HG03095 (cell line): ENCODE results near the gene ACTL7A.
"Not testable (repeated sequence)": the region's sequence is repeated elsewhere in the genome, so short reads cannot be mapped to it uniquely, and the experiment has no call there.

Experiments
- ATAC-seq: cut with Tn5 transposase; IDR thresholded peaks from one replicate; pipeline ENCODE4 v1.9.1; 2021; ENCODE audit warnings: moderate library complexity; ENCODE audit not compliant: unreplicated experiment

The ACTL7A gene

GRCh38 chr9:108861997-108862396 lies at the start of gene ACTL7A:
Gene ACTL7A, plus strand, starts transcription at chr9:108862266. Its CDS starts 57 bp downstream, at chr9:108862323.
- no peak for ATAC-seq

- no peak for ATAC-seq
Measured at GRCh38 chr9:108812396-108813025, 49.6 kb upstream of the ACTL7A start.

GRCh38 chr9:108813951-108814601 lies 48.0 kb upstream of the ACTL7A start:
- no peak for ATAC-seq

- ATAC-seq: no peak
Measured at GRCh38 chr9:108815156-108815555, 46.9 kb upstream of the ACTL7A start.

GRCh38 chr9:108816037-108816436 lies 46.0 kb upstream of the ACTL7A start:
- ATAC-seq: no peak

- no peak for ATAC-seq
Measured at GRCh38 chr9:108823829-108824228, 38.2 kb upstream of the ACTL7A start.

- ATAC-seq: no peak
Measured at GRCh38 chr9:108830272-108830671, 31.8 kb upstream of the ACTL7A start.

- ATAC-seq: no peak
Measured at GRCh38 chr9:108831496-108832178, 30.4 kb upstream of the ACTL7A start.

GRCh38 chr9:108832179-108832500 lies 29.9 kb upstream of the ACTL7A start:
- no peak for ATAC-seq

- no peak for ATAC-seq
Measured at GRCh38 chr9:108834959-108835665, 27.0 kb upstream of the ACTL7A start.

GRCh38 chr9:108835831-108836230 lies 26.2 kb upstream of the ACTL7A start:
- no peak for ATAC-seq

GRCh38 chr9:108836319-108836718 lies 25.7 kb upstream of the ACTL7A start:
- no peak for ATAC-seq

- ATAC-seq: no peak
Measured at GRCh38 chr9:108836781-108837180, 25.3 kb upstream of the ACTL7A start.

- ATAC-seq: no peak
Measured at GRCh38 chr9:108837530-108837929, 24.5 kb upstream of the ACTL7A start.

- no peak for ATAC-seq
Measured at GRCh38 chr9:108838017-108838416, 24.0 kb upstream of the ACTL7A start.

GRCh38 chr9:108839561-108839960 lies 22.5 kb upstream of the ACTL7A start:
- not testable (repeated sequence) for ATAC-seq

- ATAC-seq: no peak
Measured at GRCh38 chr9:108842610-108843295, 19.3 kb upstream of the ACTL7A start.

GRCh38 chr9:108844391-108844790 lies 17.7 kb upstream of the ACTL7A start:
- ATAC-seq: no peak

- no peak for ATAC-seq
Measured at GRCh38 chr9:108844856-108845255, 17.2 kb upstream of the ACTL7A start.

GRCh38 chr9:108845507-108845906 lies 16.6 kb upstream of the ACTL7A start:
- ATAC-seq: no peak

GRCh38 chr9:108845947-108846346 lies 16.1 kb upstream of the ACTL7A start:
- no peak for ATAC-seq
